Ishikawa (cell line): ENCODE data around the gene NKAIN2.

ENCODE experiments used
- CEBPB ChIP-seq: IDR thresholded peaks from 2 replicates; pipeline ENCODE4 v1.6.1; 2012
- CREB1 ChIP-seq: IDR thresholded peaks from 2 replicates; pipeline ENCODE4 v1.6.1; 2012; ENCODE audit warnings: low read depth
- EGR1 ChIP-seq: IDR thresholded peaks from 2 replicates; pipeline ENCODE4 v1.6.1; 2012
- EP300 ChIP-seq: IDR thresholded peaks from 2 replicates; pipeline ENCODE4 v1.6.1; 2012; ENCODE audit warnings: borderline replicate concordance
- FOXM1 ChIP-seq: IDR thresholded peaks from 2 replicates; pipeline ENCODE4 v1.6.1; 2012; ENCODE audit warnings: low read depth, borderline replicate concordance
- NFIC ChIP-seq: IDR thresholded peaks from 2 replicates; pipeline ENCODE4 v1.6.1; 2012
- RAD21 ChIP-seq: IDR thresholded peaks from 2 replicates; pipeline ENCODE4 v1.6.1; 2012; ENCODE audit warnings: low read depth
- TAF1 ChIP-seq: IDR thresholded peaks from 2 replicates; pipeline ENCODE4 v1.6.1; 2012; ENCODE audit warnings: low read depth, mild to moderate bottlenecking
- TCF12 ChIP-seq: IDR thresholded peaks from 2 replicates; pipeline ENCODE4 v1.6.1; 2012; ENCODE audit warnings: low read depth
- TEAD4 ChIP-seq: IDR thresholded peaks from 2 replicates; pipeline ENCODE4 v1.6.1; 2012
- YY1 ChIP-seq: IDR thresholded peaks from 2 replicates; pipeline ENCODE4 v1.6.1; 2012; ENCODE audit warnings: low read depth
- ZBTB7A ChIP-seq: IDR thresholded peaks from 2 replicates; pipeline ENCODE4 v1.6.1; 2012; ENCODE audit warnings: low read depth
- TF ChIP-seq, protein P1 (sequence below): IDR thresholded peaks from 2 replicates; pipeline ENCODE4 v1.6.1; 2012
- TF ChIP-seq, protein P2 (sequence below): IDR thresholded peaks from 2 replicates; pipeline ENCODE4 v1.6.1; 2012; ENCODE audit warnings: low read depth, mild to moderate bottlenecking
- TF ChIP-seq, protein P3 (sequence below): IDR thresholded peaks from 2 replicates; pipeline ENCODE4 v1.6.1; 2012

The NKAIN2 gene

DNA sequence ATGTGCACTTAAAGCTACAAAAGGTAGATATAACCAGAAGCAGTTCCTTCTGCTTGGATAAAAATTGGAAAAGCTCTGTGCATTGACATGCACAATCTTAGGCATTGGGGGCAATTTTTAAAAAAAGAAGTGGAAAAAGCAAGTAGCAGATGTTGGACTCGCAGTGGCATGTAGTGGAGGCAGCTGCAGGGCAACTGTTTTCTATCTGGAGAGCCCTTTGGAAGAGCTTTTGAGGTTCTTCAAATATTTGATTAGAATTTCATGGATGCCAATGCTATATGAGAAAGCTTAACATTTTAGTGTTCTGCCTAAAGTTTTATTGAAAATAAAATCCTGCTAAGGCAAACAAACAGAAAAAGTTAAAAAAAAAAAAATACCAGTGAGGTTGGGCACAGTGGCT, 770.3 kb downstream of the NKAIN2 start:
- TF ChIP-seq FOXM1 (no peak), YY1 (no peak), TCF12 (no peak), NFIC (no peak), ZBTB7A (no peak), EP300 (no peak), TEAD4 (no peak)
- TF ChIP-seq, protein P1, sequence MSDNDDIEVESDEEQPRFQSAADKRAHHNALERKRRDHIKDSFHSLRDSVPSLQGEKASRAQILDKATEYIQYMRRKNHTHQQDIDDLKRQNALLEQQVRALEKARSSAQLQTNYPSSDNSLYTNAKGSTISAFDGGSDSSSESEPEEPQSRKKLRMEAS: no peak
- TF ChIP-seq, protein P2, sequence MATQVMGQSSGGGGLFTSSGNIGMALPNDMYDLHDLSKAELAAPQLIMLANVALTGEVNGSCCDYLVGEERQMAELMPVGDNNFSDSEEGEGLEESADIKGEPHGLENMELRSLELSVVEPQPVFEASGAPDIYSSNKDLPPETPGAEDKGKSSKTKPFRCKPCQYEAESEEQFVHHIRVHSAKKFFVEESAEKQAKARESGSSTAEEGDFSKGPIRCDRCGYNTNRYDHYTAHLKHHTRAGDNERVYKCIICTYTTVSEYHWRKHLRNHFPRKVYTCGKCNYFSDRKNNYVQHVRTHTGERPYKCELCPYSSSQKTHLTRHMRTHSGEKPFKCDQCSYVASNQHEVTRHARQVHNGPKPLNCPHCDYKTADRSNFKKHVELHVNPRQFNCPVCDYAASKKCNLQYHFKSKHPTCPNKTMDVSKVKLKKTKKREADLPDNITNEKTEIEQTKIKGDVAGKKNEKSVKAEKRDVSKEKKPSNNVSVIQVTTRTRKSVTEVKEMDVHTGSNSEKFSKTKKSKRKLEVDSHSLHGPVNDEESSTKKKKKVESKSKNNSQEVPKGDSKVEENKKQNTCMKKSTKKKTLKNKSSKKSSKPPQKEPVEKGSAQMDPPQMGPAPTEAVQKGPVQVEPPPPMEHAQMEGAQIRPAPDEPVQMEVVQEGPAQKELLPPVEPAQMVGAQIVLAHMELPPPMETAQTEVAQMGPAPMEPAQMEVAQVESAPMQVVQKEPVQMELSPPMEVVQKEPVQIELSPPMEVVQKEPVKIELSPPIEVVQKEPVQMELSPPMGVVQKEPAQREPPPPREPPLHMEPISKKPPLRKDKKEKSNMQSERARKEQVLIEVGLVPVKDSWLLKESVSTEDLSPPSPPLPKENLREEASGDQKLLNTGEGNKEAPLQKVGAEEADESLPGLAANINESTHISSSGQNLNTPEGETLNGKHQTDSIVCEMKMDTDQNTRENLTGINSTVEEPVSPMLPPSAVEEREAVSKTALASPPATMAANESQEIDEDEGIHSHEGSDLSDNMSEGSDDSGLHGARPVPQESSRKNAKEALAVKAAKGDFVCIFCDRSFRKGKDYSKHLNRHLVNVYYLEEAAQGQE: no peak

DNA sequence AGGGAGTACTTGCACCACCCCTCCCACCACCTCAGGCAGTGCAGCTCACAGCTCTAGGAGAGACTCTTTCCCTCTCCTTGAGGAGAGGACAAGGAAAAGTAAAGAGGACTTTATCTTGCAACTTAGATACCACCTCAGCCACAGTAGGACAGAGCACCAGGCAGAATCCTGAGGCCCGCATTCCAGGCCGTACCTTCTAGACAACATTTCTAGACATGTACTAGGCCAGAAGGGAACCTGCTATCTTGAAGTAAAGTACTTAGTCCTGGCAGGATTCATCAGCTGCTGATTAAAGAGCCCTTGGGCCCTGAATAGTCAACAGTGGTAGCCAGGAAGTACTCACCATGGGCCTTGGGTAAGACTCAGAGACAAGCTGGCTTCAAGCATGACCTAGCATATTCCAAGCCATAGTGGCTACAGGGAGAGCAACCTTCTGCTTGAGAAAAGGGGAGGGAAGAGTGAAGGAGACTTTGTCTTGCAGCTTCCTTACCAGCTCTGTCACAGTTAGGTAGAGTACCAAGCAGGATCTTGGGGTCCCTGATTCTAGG, 774.1 kb downstream of the NKAIN2 start:
- TF ChIP-seq EGR1 (no peak), FOXM1 (no peak), TEAD4 (no peak), NFIC (no peak), RAD21 (no peak), ZBTB7A (no peak), EP300 (no peak)
- TF ChIP-seq, protein P3, sequence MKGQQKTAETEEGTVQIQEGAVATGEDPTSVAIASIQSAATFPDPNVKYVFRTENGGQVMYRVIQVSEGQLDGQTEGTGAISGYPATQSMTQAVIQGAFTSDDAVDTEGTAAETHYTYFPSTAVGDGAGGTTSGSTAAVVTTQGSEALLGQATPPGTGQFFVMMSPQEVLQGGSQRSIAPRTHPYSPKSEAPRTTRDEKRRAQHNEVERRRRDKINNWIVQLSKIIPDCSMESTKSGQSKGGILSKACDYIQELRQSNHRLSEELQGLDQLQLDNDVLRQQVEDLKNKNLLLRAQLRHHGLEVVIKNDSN: no peak

DNA sequence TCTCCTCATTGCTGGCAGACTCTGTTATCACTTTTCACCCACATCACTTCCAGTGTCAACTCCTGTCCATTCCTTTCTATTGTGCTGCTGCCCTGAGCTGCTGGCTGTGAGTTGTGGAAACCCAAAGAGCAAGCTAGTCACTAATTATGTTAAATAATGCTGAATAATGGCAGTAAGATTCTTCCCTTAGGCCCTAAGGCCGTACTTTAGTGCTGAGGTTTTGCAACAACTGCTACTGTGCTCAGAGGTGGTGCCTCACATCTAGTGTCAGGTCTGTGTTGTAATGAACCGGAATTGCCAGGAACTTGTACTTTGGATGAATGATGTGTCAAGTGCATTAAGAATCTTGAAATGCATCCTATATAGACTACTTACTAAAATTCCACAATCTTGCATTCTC, 786.3 kb downstream of the NKAIN2 start:
- TF ChIP-seq CEBPB: no peak
- TF ChIP-seq TEAD4: no peak
- TF ChIP-seq EP300: no peak
- no peak for TF ChIP-seq ZBTB7A
- TF ChIP-seq YY1: no peak
- TF ChIP-seq TAF1: no peak
- TF ChIP-seq, protein P3: no peak
- no peak for TF ChIP-seq FOXM1
- TF ChIP-seq, protein P2: no peak
- TF ChIP-seq RAD21: no peak

DNA sequence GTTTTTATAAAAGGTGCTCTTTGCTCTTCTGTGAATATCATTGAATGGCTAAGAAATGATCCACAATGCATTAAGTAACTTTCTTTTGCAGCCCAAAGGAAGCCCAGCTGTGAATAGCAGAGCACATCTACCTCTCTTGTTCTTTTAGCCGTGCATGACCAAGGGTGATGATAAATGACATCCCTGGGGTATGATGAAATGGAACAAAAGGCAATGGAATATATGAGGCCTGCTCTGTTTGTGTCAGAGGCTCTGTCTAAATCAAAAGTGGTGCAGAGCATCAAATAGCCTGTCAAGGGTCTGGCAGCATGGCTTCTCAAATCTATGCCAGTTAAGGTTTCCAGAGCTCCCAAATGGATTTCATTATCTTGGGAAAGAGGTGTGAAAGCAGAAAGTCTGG, 796.0 kb downstream of the NKAIN2 start:
- TF ChIP-seq CREB1 (no peak), TAF1 (no peak), TEAD4 (no peak), EP300 (no peak), ZBTB7A (no peak), EGR1 (no peak), FOXM1 (no peak), NFIC (no peak), YY1 (no peak), CEBPB (no peak), RAD21 (no peak), TCF12 (no peak)
- TF ChIP-seq, protein P2: no peak
- TF ChIP-seq, protein P3: no peak
- TF ChIP-seq, protein P1: no peak
